TTC549 (cell line): Measurements from ENCODE around the gene HOXA1.

Experiments
- FAIRE-seq: peaks from 2 replicates; lab custom pipeline; 2012; peaks lifted over from hg19 to GRCh38; lab: Jason Lieb, UNC

The HOXA1 gene

GRCh38 chr7:27095897-27096767 is at the start of gene HOXA1:
Gene HOXA1, minus strand, starts transcription at chr7:27096000. Its CDS starts 88 bp downstream, at chr7:27095912.
- no peak for FAIRE-seq

- FAIRE-seq: no peak
These were observed 49.5 kb upstream of the HOXA1 start for GRCh38 chr7:27145165-27145913.

GRCh38 chr7:27144781-27145164 is 49.0 kb upstream of the HOXA1 start:
- no peak for FAIRE-seq

GRCh38 chr7:27143950-27144780 is 48.4 kb upstream of the HOXA1 start:
- FAIRE-seq: no peak

- no peak for FAIRE-seq
These were observed 47.5 kb upstream of the HOXA1 start, which contains the start of gene HOXA5 for GRCh38 chr7:27143023-27143949. Gene HOXA5, minus strand, starts transcription at chr7:27143681. Its CDS starts 74 bp downstream, at chr7:27143607.

GRCh38 chr7:27142580-27143022 is 46.8 kb upstream of the HOXA1 start:
- FAIRE-seq: no peak

- no peak for FAIRE-seq
These were observed 46.3 kb upstream of the HOXA1 start for GRCh38 chr7:27141923-27142579.

GRCh38 chr7:27141137-27141922 is 45.5 kb upstream of the HOXA1 start:
- FAIRE-seq: no peak

GRCh38 chr7:27140126-27140857 is 44.5 kb upstream of the HOXA1 start:
- FAIRE-seq: no peak

GRCh38 chr7:27139334-27140125 is 43.7 kb upstream of the HOXA1 start:
- no peak for FAIRE-seq

- FAIRE-seq: no peak
These were observed 43.2 kb upstream of the HOXA1 start for GRCh38 chr7:27138985-27139333.

GRCh38 chr7:27138472-27138871 is 42.7 kb upstream of the HOXA1 start:
- FAIRE-seq: no peak

GRCh38 chr7:27137640-27138315 is 42.0 kb upstream of the HOXA1 start:
- FAIRE-seq: no peak

- no peak for FAIRE-seq
These were observed 38.6 kb upstream of the HOXA1 start for GRCh38 chr7:27134392-27134791.

- no peak for FAIRE-seq
These were observed 37.8 kb upstream of the HOXA1 start for GRCh38 chr7:27133409-27134231.

- FAIRE-seq: no peak
These were observed 37.2 kb upstream of the HOXA1 start for GRCh38 chr7:27132978-27133377.

GRCh38 chr7:27132214-27132613 is 36.4 kb upstream of the HOXA1 start:
- no peak for FAIRE-seq
